ENCODE results near the gene MYF6.

The MYF6 gene

GRCh38 chr12:80745851-80746505, 38.5 kb downstream of the MYF6 start:
- Histone ChIP-seq H3K4me3 (ENCODE audit: low read depth, low read length) (no peak overlapping the region), H2AK5ac (ENCODE audit: low read length) (no peak overlapping the region), H3K4me1 (ENCODE audit: control insufficient read depth in 1 of 2, insufficient read depth in 2 of 2, low read length in 2 of 2) (no peaks in the 10 kb centered on the region), H2BK5ac (ENCODE audit: low read depth, low read length, poor library complexity) (no peak overlapping the region), H3K18ac (ENCODE audit: low read length) (no peak overlapping the region), H3K4ac (ENCODE audit: low read depth, low read length) (no peak overlapping the region), H3K27me3 (ENCODE audit: insufficient read depth, low read length) (no peaks in the 10 kb centered on the region), H3K27ac (ENCODE audit: low read depth, low read length) (no peak overlapping the region), H4K91ac (ENCODE audit: low read depth, low read length) (no peak overlapping the region), H3K36me3 (ENCODE audit: control insufficient read depth in 1 of 2, insufficient read depth in 2 of 2, low read length in 2 of 2) (no peaks in the 10 kb centered on the region), H4K8ac (ENCODE audit: low read depth, low read length) (no peak overlapping the region), H2BK12ac (ENCODE audit: low read length) (no peak overlapping the region), H3K4me2 (ENCODE audit: low read length) (no peak overlapping the region), H2BK120ac (ENCODE audit: insufficient read depth, low read length, poor library complexity) (no peak overlapping the region), H3K23ac (ENCODE audit: low read length) (no peak overlapping the region), H3K79me1 (ENCODE audit: low read length) (no peaks in the 10 kb centered on the region), H3K14ac (ENCODE audit: low read length) (no peak overlapping the region), H4K12ac (ENCODE audit: low read depth, low read length) (no peak overlapping the region), H3K9ac (ENCODE audit: low read length) (no peak overlapping the region), H3K9me3 (ENCODE audit: insufficient read depth, low read depth, low read length) (no peaks in the 10 kb centered on the region), H3K79me2 (ENCODE audit: control insufficient read depth, insufficient read depth, low read length, poor library complexity) (no peaks in the 10 kb centered on the region), H2AFZ (ENCODE audit: insufficient read depth, low read length, poor library complexity) (no peak overlapping the region)
- no CpG with 5 or more reads among the region's 6 CpGs for WGBS (ENCODE audit: extremely low coverage, insufficient coverage, insufficient read length)
- no peak for DNase-seq

- Histone ChIP-seq H3K79me2 (ENCODE audit: control insufficient read depth, insufficient read depth, low read length, poor library complexity) (no peaks in the 10 kb centered on the region), H3K4me3 (ENCODE audit: low read depth, low read length) (no peak overlapping the region), H3K9ac (ENCODE audit: low read length) (no peak overlapping the region), H4K91ac (ENCODE audit: low read depth, low read length) (no peak overlapping the region), H3K4me2 (ENCODE audit: low read length) (no peak overlapping the region), H3K27me3 (ENCODE audit: insufficient read depth, low read length) (no peaks in the 10 kb centered on the region), H2AK5ac (ENCODE audit: low read length) (no peak overlapping the region), H2BK5ac (ENCODE audit: low read depth, low read length, poor library complexity) (no peak overlapping the region), H4K12ac (ENCODE audit: low read depth, low read length) (no peak overlapping the region), H2AFZ (ENCODE audit: insufficient read depth, low read length, poor library complexity) (no peak overlapping the region), H3K9me3 (ENCODE audit: insufficient read depth, low read depth, low read length) (no peaks in the 10 kb centered on the region), H3K4me1 (ENCODE audit: control insufficient read depth in 1 of 2, insufficient read depth in 2 of 2, low read length in 2 of 2) (no peaks in the 10 kb centered on the region), H2BK120ac (ENCODE audit: insufficient read depth, low read length, poor library complexity) (no peak overlapping the region), H3K23ac (ENCODE audit: low read length) (no peak overlapping the region), H3K27ac (ENCODE audit: low read depth, low read length) (no peak overlapping the region), H4K8ac (ENCODE audit: low read depth, low read length) (no peak overlapping the region), H3K79me1 (ENCODE audit: low read length) (no peaks in the 10 kb centered on the region), H3K4ac (ENCODE audit: low read depth, low read length) (no peak overlapping the region), H3K18ac (ENCODE audit: low read length) (no peak overlapping the region), H3K14ac (ENCODE audit: low read length) (no peak overlapping the region), H2BK12ac (ENCODE audit: low read length) (no peak overlapping the region), H3K36me3 (ENCODE audit: control insufficient read depth in 1 of 2, insufficient read depth in 2 of 2, low read length in 2 of 2) (no peaks in the 10 kb centered on the region)
- WGBS (ENCODE audit: extremely low coverage, insufficient coverage, insufficient read length), result no CpG with 5 or more reads among the region's 2 CpGs
- DNase-seq, result no peak
These were observed 40.4 kb downstream of the MYF6 start for GRCh38 chr12:80747800-80748199.

- Histone ChIP-seq H2BK5ac (ENCODE audit: low read depth, low read length, poor library complexity) (no peak overlapping the region), H4K91ac (ENCODE audit: low read depth, low read length) (no peak overlapping the region), H3K9ac (ENCODE audit: low read length) (no peak overlapping the region), H4K8ac (ENCODE audit: low read depth, low read length) (no peak overlapping the region), H4K12ac (ENCODE audit: low read depth, low read length) (no peak overlapping the region), H3K79me1 (ENCODE audit: low read length) (no peaks in the 10 kb centered on the region), H3K18ac (ENCODE audit: low read length) (no peak overlapping the region), H3K14ac (ENCODE audit: low read length) (no peak overlapping the region), H3K9me3 (ENCODE audit: insufficient read depth, low read depth, low read length) (no peaks in the 10 kb centered on the region), H2AK5ac (ENCODE audit: low read length) (no peak overlapping the region), H2BK12ac (ENCODE audit: low read length) (no peak overlapping the region), H3K79me2 (ENCODE audit: control insufficient read depth, insufficient read depth, low read length, poor library complexity) (no peaks in the 10 kb centered on the region), H3K4me2 (ENCODE audit: low read length) (no peak overlapping the region), H2BK120ac (ENCODE audit: insufficient read depth, low read length, poor library complexity) (no peak overlapping the region), H3K4me3 (ENCODE audit: low read depth, low read length) (no peak overlapping the region), H3K23ac (ENCODE audit: low read length) (no peak overlapping the region), H3K27ac (ENCODE audit: low read depth, low read length) (no peak overlapping the region), H3K4ac (ENCODE audit: low read depth, low read length) (no peak overlapping the region), H3K4me1 (ENCODE audit: control insufficient read depth in 1 of 2, insufficient read depth in 2 of 2, low read length in 2 of 2) (no peaks in the 10 kb centered on the region), H2AFZ (ENCODE audit: insufficient read depth, low read length, poor library complexity) (no peak overlapping the region), H3K27me3 (ENCODE audit: insufficient read depth, low read length) (no peaks in the 10 kb centered on the region), H3K36me3 (ENCODE audit: control insufficient read depth in 1 of 2, insufficient read depth in 2 of 2, low read length in 2 of 2) (no peaks in the 10 kb centered on the region)
- DNase-seq, result no peak
- WGBS (ENCODE audit: extremely low coverage, insufficient coverage, insufficient read length), result no CpG with 5 or more reads among the region's 2 CpGs
These were observed 42.0 kb downstream of the MYF6 start for GRCh38 chr12:80749456-80749855.

- no peaks in the 10 kb centered on the region for H3K4me1 ChIP-seq (ENCODE audit: control insufficient read depth in 1 of 2, insufficient read depth in 2 of 2, low read length in 2 of 2)
- H3K14ac ChIP-seq (ENCODE audit: low read length), result no peak overlapping the region
- DNase-seq, result no peak
- H3K79me1 ChIP-seq (ENCODE audit: low read length), result no peaks in the 10 kb centered on the region
- H2BK12ac ChIP-seq (ENCODE audit: low read length), result no peak overlapping the region
- H3K27ac ChIP-seq (ENCODE audit: low read depth, low read length), result no peak overlapping the region
- H2BK120ac ChIP-seq (ENCODE audit: insufficient read depth, low read length, poor library complexity), result no peak overlapping the region
- no peak overlapping the region for H3K4me3 ChIP-seq (ENCODE audit: low read depth, low read length)
- H3K18ac ChIP-seq (ENCODE audit: low read length), result no peak overlapping the region
- no peak overlapping the region for H3K9ac ChIP-seq (ENCODE audit: low read length)
- H2AFZ ChIP-seq (ENCODE audit: insufficient read depth, low read length, poor library complexity), result no peak overlapping the region
- H3K27me3 ChIP-seq (ENCODE audit: insufficient read depth, low read length), result no peaks in the 10 kb centered on the region
- H2AK5ac ChIP-seq (ENCODE audit: low read length), result no peak overlapping the region
- no peak overlapping the region for H2BK5ac ChIP-seq (ENCODE audit: low read depth, low read length, poor library complexity)
- H4K12ac ChIP-seq (ENCODE audit: low read depth, low read length), result no peak overlapping the region
- H3K9me3 ChIP-seq (ENCODE audit: insufficient read depth, low read depth, low read length), result no peaks in the 10 kb centered on the region
- H3K4ac ChIP-seq (ENCODE audit: low read depth, low read length), result no peak overlapping the region
- H3K23ac ChIP-seq (ENCODE audit: low read length), result no peak overlapping the region
- H4K91ac ChIP-seq (ENCODE audit: low read depth, low read length), result no peak overlapping the region
- no peak overlapping the region for H3K4me2 ChIP-seq (ENCODE audit: low read length)
- H4K8ac ChIP-seq (ENCODE audit: low read depth, low read length), result no peak overlapping the region
- H3K79me2 ChIP-seq (ENCODE audit: control insufficient read depth, insufficient read depth, low read length, poor library complexity), result no peaks in the 10 kb centered on the region
- no peaks in the 10 kb centered on the region for H3K36me3 ChIP-seq (ENCODE audit: control insufficient read depth in 1 of 2, insufficient read depth in 2 of 2, low read length in 2 of 2)
These were observed 45.0 kb downstream of the MYF6 start for GRCh38 chr12:80752464-80752863.

All from trophoblast cell (in vitro differentiated cells and primary cell).